Stimulated activated naive CD4-positive, alpha-beta T cell (primary cell): ENCODE results near the gene MAGEA2B.
"Not testable (repeated sequence)": the region's sequence is repeated elsewhere in the genome, so short reads cannot be mapped to it uniquely, and the experiment has no call there.

Source experiments
- DNase-seq, 6 experiments: peaks; one replicate each; lab custom pipeline; 2025; lab: John Stamatoyannopoulos, UW

Gene MAGEA2B

GRCh38 chrX:152713815-152714787, at the start of gene MAGEA2B:
Gene MAGEA2B (plus strand): TSS chrX:152714628. CDS start chrX:152717107, 2,479 bp downstream.
- not testable (repeated sequence) for DNase-seq

GRCh38 chrX:152674135-152674534, 40.3 kb upstream of the MAGEA2B start:
- DNase-seq: no peak

GRCh38 chrX:152674652-152675051, 39.8 kb upstream of the MAGEA2B start:
- DNase-seq: not testable (repeated sequence)

- DNase-seq: not testable (repeated sequence)
Observed at GRCh38 chrX:152681012-152681411, 33.4 kb upstream of the MAGEA2B start.

- DNase-seq: not testable (repeated sequence)
Observed at GRCh38 chrX:152697952-152698931, 16.2 kb upstream of the MAGEA2B start, which contains the start of gene MAGEA3. Gene MAGEA3 (plus strand): TSS chrX:152698794. CDS start chrX:152700833, 2,039 bp downstream.

- not testable (repeated sequence) for DNase-seq
Observed at GRCh38 chrX:152700390-152700789, 14.0 kb upstream of the MAGEA2B start.

- not testable (repeated sequence) for DNase-seq
Observed at GRCh38 chrX:152706500-152706899, 7.9 kb upstream of the MAGEA2B start.

GRCh38 chrX:152709173-152709572, 5.3 kb upstream of the MAGEA2B start, which contains the start of gene CSAG2:
Gene CSAG2 (minus strand): TSS chrX:152709273. CDS start chrX:152709112, 161 bp downstream.
- not testable (repeated sequence) for DNase-seq

GRCh38 chrX:152713195-152713594, 1.2 kb upstream of the MAGEA2B start:
- not testable (repeated sequence) for DNase-seq

GRCh38 chrX:152725409-152725808, 11.0 kb downstream of the MAGEA2B start:
- no peak for DNase-seq

- DNase-seq: no peak
Observed at GRCh38 chrX:152733261-152733975, 19.0 kb downstream of the MAGEA2B start, which contains the start of the genes CSAG1 and MAGEA12. Gene CSAG1 (minus strand): TSS chrX:152733721. CDS start chrX:152732460, 1,261 bp downstream. Gene MAGEA12 (plus strand): TSS chrX:152733757. CDS start chrX:152736162, 2,405 bp downstream.

GRCh38 chrX:152734143-152734858, 19.9 kb downstream of the MAGEA2B start:
- not testable (repeated sequence) for DNase-seq

GRCh38 chrX:152735101-152735500, 20.7 kb downstream of the MAGEA2B start:
- no peak for DNase-seq

- DNase-seq: no peak
Observed at GRCh38 chrX:152735860-152736511, 21.6 kb downstream of the MAGEA2B start.

- not testable (repeated sequence) for DNase-seq
Observed at GRCh38 chrX:152736528-152736927, 22.1 kb downstream of the MAGEA2B start.

GRCh38 chrX:152738560-152738959, 24.1 kb downstream of the MAGEA2B start:
- DNase-seq: no peak

GRCh38 chrX:152753686-152754650, 39.5 kb downstream of the MAGEA2B start, which contains the start of gene MAGEA2:
Gene MAGEA2 (minus strand): TSS chrX:152753842. CDS start chrX:152751363, 2,479 bp downstream.
- not testable (repeated sequence) for DNase-seq

GRCh38 chrX:152754871-152755270, 40.4 kb downstream of the MAGEA2B start:
- not testable (repeated sequence) for DNase-seq
